Measurements from ENCODE around the gene PPP1R3G. TPM values are rescaled to one million over a fixed set of nuclear protein-coding genes. Genes with fewer than 3 reads are reported as not detected.
A peak's percentile ranks its signal among the peaks of the same experiment; 100 is the strongest.
"Not testable (repeated sequence)": the region's sequence is repeated elsewhere in the genome, so short reads cannot be mapped to it uniquely, and the experiment has no call there.

The PPP1R3G gene
- total RNA-seq, 3 donors from 2014 or later, result not detected

- ATAC-seq (no peak), DNase-seq (no peak)
- no peaks in the 10 kb centered on the region for H3K27me3 Mint-ChIP-seq (ENCODE audit: low read depth)
- H3K36me3 Mint-ChIP-seq (ENCODE audit: insufficient read depth), result no peaks in the 10 kb centered on the region
- no peaks in the 10 kb centered on the region for H3K9me3 Mint-ChIP-seq
- no peak overlapping the region for H3K4me3 Mint-ChIP-seq
- H3K4me1 Mint-ChIP-seq (ENCODE audit: low read depth), result no peaks in the 10 kb centered on the region
These were observed 25.9 kb upstream of the PPP1R3G start for GRCh38 chr6:5059036-5059896.

GRCh38 chr6:5060439-5060838 lies 24.7 kb upstream of the PPP1R3G start:
- ATAC-seq; H3K4me3 Mint-ChIP-seq; H3K27me3 Mint-ChIP-seq (ENCODE audit: low read depth); DNase-seq; H3K4me1 Mint-ChIP-seq (ENCODE audit: low read depth); H3K9me3 Mint-ChIP-seq; H3K36me3 Mint-ChIP-seq (ENCODE audit: insufficient read depth): not testable (repeated sequence)

- Mint-ChIP-seq H3K9me3 (no peaks in the 10 kb centered on the region), H3K4me1 (ENCODE audit: low read depth) (no peaks in the 10 kb centered on the region), H3K36me3 (ENCODE audit: insufficient read depth) (no peaks in the 10 kb centered on the region), H3K4me3 (no peak overlapping the region), H3K27me3 (ENCODE audit: low read depth) (no peaks in the 10 kb centered on the region)
- no peak for DNase-seq
- ATAC-seq, result no peak
These were observed 24.0 kb upstream of the PPP1R3G start for GRCh38 chr6:5061152-5061551.

- no peaks in the 10 kb centered on the region for H3K36me3 Mint-ChIP-seq (ENCODE audit: insufficient read depth)
- H3K27me3 Mint-ChIP-seq (ENCODE audit: low read depth), result no peaks in the 10 kb centered on the region
- peaks cover 5% of the 10 kb centered on the region for H3K9me3 Mint-ChIP-seq
- no peak for ATAC-seq
- DNase-seq, result no peak
- no peaks in the 10 kb centered on the region for H3K4me1 Mint-ChIP-seq (ENCODE audit: low read depth)
- H3K4me3 Mint-ChIP-seq, result no peak overlapping the region
These were observed 21.5 kb upstream of the PPP1R3G start for GRCh38 chr6:5063617-5064016.

GRCh38 chr6:5066456-5067093 lies 18.6 kb upstream of the PPP1R3G start:
- Mint-ChIP-seq H3K4me1 (ENCODE audit: low read depth) (no peaks in the 10 kb centered on the region), H3K4me3 (no peak overlapping the region), H3K9me3 (peaks cover 5% of the 10 kb centered on the region), H3K36me3 (ENCODE audit: insufficient read depth) (no peaks in the 10 kb centered on the region), H3K27me3 (ENCODE audit: low read depth) (no peaks in the 10 kb centered on the region)
- ATAC-seq (no peak), DNase-seq (no peak)

- no peak for DNase-seq
- H3K4me3 Mint-ChIP-seq, result no peak overlapping the region
- H3K4me1 Mint-ChIP-seq (ENCODE audit: low read depth), result no peaks in the 10 kb centered on the region
- no peaks in the 10 kb centered on the region for H3K27me3 Mint-ChIP-seq (ENCODE audit: low read depth)
- no peaks in the 10 kb centered on the region for H3K36me3 Mint-ChIP-seq (ENCODE audit: insufficient read depth)
- no peak for ATAC-seq
- peaks cover 5% of the 10 kb centered on the region for H3K9me3 Mint-ChIP-seq
These were observed 17.8 kb upstream of the PPP1R3G start for GRCh38 chr6:5067305-5067704.

GRCh38 chr6:5068153-5068751 lies 16.9 kb upstream of the PPP1R3G start:
- Mint-ChIP-seq H3K9me3 (peaks cover 5% of the 10 kb centered on the region), H3K4me3 (no peak overlapping the region)

GRCh38 chr6:5071216-5071615 lies 13.9 kb upstream of the PPP1R3G start:
- Mint-ChIP-seq H3K4me3 (no peak overlapping the region), H3K4me1 (ENCODE audit: low read depth) (peaks cover 2% of the 10 kb centered on the region), H3K9me3 (peaks cover 5% of the 10 kb centered on the region), H3K36me3 (ENCODE audit: insufficient read depth) (no peaks in the 10 kb centered on the region), H3K27me3 (ENCODE audit: low read depth) (peaks cover 6% of the 10 kb centered on the region)
- DNase-seq (no peak), ATAC-seq (no peak)

More at GRCh38 chr6:5068153-5068751, 16.9 kb upstream of the PPP1R3G start:
- H3K4me1 Mint-ChIP-seq (ENCODE audit: low read depth), result peaks cover 2% of the 10 kb centered on the region
- no peaks in the 10 kb centered on the region for H3K27me3 Mint-ChIP-seq (ENCODE audit: low read depth)
- no peak for DNase-seq
- no peak for ATAC-seq
- H3K36me3 Mint-ChIP-seq (ENCODE audit: insufficient read depth), result no peaks in the 10 kb centered on the region

GRCh38 chr6:5072440-5072839 lies 12.7 kb upstream of the PPP1R3G start:
- Mint-ChIP-seq H3K27me3 (ENCODE audit: low read depth) (peaks cover 9% of the 10 kb centered on the region), H3K36me3 (ENCODE audit: insufficient read depth) (peaks cover 2% of the 10 kb centered on the region), H3K9me3 (peaks cover under 1% of the 10 kb centered on the region), H3K4me1 (ENCODE audit: low read depth) (peaks cover 2% of the 10 kb centered on the region), H3K4me3 (no peak overlapping the region)
- peak; percentile 37 to 41 for ATAC-seq
- no peak for DNase-seq

- peaks cover 2% of the 10 kb centered on the region for H3K36me3 Mint-ChIP-seq (ENCODE audit: insufficient read depth)
- H3K27me3 Mint-ChIP-seq (ENCODE audit: low read depth), result peaks cover 9% of the 10 kb centered on the region
- DNase-seq (no peak), ATAC-seq (no peak)
- no peak overlapping the region for H3K4me3 Mint-ChIP-seq
- H3K4me1 Mint-ChIP-seq (ENCODE audit: low read depth), result peaks cover 2% of the 10 kb centered on the region
- H3K9me3 Mint-ChIP-seq, result no peaks in the 10 kb centered on the region
These were observed 11.1 kb upstream of the PPP1R3G start for GRCh38 chr6:5073992-5074391.

- Mint-ChIP-seq H3K4me3 (no peak overlapping the region), H3K4me1 (ENCODE audit: low read depth) (peaks cover 2% of the 10 kb centered on the region), H3K9me3 (no peaks in the 10 kb centered on the region), H3K27me3 (ENCODE audit: low read depth) (peaks cover 13% of the 10 kb centered on the region), H3K36me3 (ENCODE audit: insufficient read depth) (peaks cover 2% of the 10 kb centered on the region)
- no peak for ATAC-seq
- no peak for DNase-seq
These were observed 8.2 kb upstream of the PPP1R3G start for GRCh38 chr6:5076931-5077330.

- peaks cover 26% of the 10 kb centered on the region for H3K27me3 Mint-ChIP-seq (ENCODE audit: low read depth)
- no peaks in the 10 kb centered on the region for H3K4me1 Mint-ChIP-seq (ENCODE audit: low read depth)
- no peak overlapping the region for H3K4me3 Mint-ChIP-seq
- no peaks in the 10 kb centered on the region for H3K9me3 Mint-ChIP-seq
- ATAC-seq, result no peak
- no peak for DNase-seq
- H3K36me3 Mint-ChIP-seq (ENCODE audit: insufficient read depth), result peaks cover 2% of the 10 kb centered on the region
These were observed 6.9 kb upstream of the PPP1R3G start for GRCh38 chr6:5078121-5078669.

GRCh38 chr6:5079692-5080091 lies 5.4 kb upstream of the PPP1R3G start:
- H3K4me3 Mint-ChIP-seq, result no peak overlapping the region
- no peak for DNase-seq
- peaks cover 3% of the 10 kb centered on the region for H3K4me1 Mint-ChIP-seq (ENCODE audit: low read depth)
- ATAC-seq, result no peak
- no peaks in the 10 kb centered on the region for H3K9me3 Mint-ChIP-seq
- H3K36me3 Mint-ChIP-seq (ENCODE audit: insufficient read depth), result peaks cover 2% of the 10 kb centered on the region
- peaks cover 35% of the 10 kb centered on the region for H3K27me3 Mint-ChIP-seq (ENCODE audit: low read depth)

GRCh38 chr6:5080574-5080973 lies 4.6 kb upstream of the PPP1R3G start:
- ATAC-seq (no peak), DNase-seq (no peak)
- Mint-ChIP-seq H3K36me3 (ENCODE audit: insufficient read depth) (peaks cover 2% of the 10 kb centered on the region), H3K4me1 (ENCODE audit: low read depth) (peaks cover 5% of the 10 kb centered on the region), H3K4me3 (no peak overlapping the region), H3K9me3 (no peaks in the 10 kb centered on the region), H3K27me3 (ENCODE audit: low read depth) (peaks cover 33% of the 10 kb centered on the region)
